Caco-2 (cell line): ENCODE data around the gene SSTR5. TPM values are rescaled to one million over a fixed set of nuclear protein-coding genes. Genes with fewer than 3 reads are reported as not detected.

Experiments used
- BruUV-seq: library from RNA; stranded (reverse); fragments of 400-500 nt; replicated peaks from 2 replicates; lab custom pipeline; 2021; lab: Mats Ljungman, UMichigan
- CTCF ChIA-PET: fragments of 300-600 bp; sonication (Branson Sonifier 250); formaldehyde crosslinking; loops from one replicate; lab custom pipeline; 2022; ENCODE audit warnings: antibody characterized with exemption; lab: Charles Lee
- POLR2A ChIA-PET: fragments of 300-600 bp; sonication (Branson Sonifier 250); formaldehyde crosslinking; loops from one replicate; lab custom pipeline; 2022; ENCODE audit warnings: antibody characterized with exemption; lab: Charles Lee
- DNase-seq, 2 experiments: peaks; one replicate each; pipeline versions ENCODE4 v3.0.0 to v3.0.0-alpha.2; 2020 to 2022
- H3K27me3 ChIP-seq: replicated peaks from 2 replicates; pipeline ENCODE4 v1.6.0; 2011; ENCODE audit warnings: low read length; ENCODE audit not compliant: control insufficient read depth, insufficient read depth
- H3K36me3 ChIP-seq: 2 replicates; pipeline ENCODE4 v1.5.1; 2011; ENCODE audit warnings: low read length; ENCODE audit not compliant: control insufficient read depth, insufficient read depth
- H3K4me1 ChIP-seq: fragments of 250-450 bp; sonication (Bioruptor Pico); 2 replicates; pipeline ENCODE4 v1.5.1; 2020; ENCODE audit warnings: mild to moderate bottlenecking
- H3K4me3 ChIP-seq: 2 replicates; pipeline ENCODE4 v1.5.1; 2011; ENCODE audit warnings: low read depth, mild to moderate bottlenecking, control low read depth, low read length
- H3K9me3 ChIP-seq: fragments of 250-450 bp; sonication (Bioruptor Pico); 2 replicates; pipeline ENCODE4 v1.5.1; 2020; ENCODE audit warnings: mild to moderate bottlenecking, moderate library complexity
- H3K27ac Mint-ChIP-seq: one replicate; pipeline ENCODE4 v1.8.0; 2022; ENCODE audit warnings: mixed read lengths; ENCODE audit not compliant: unreplicated experiment
- H3K27me3 Mint-ChIP-seq: one replicate; pipeline ENCODE4 v1.8.0; 2022; ENCODE audit warnings: mixed read lengths; ENCODE audit not compliant: insufficient read depth, unreplicated experiment
- H3K36me3 Mint-ChIP-seq: one replicate; pipeline ENCODE4 v1.8.0; 2022; ENCODE audit warnings: mild to moderate bottlenecking, mixed read lengths; ENCODE audit not compliant: insufficient read depth, unreplicated experiment
- H3K4me1 Mint-ChIP-seq: one replicate; pipeline ENCODE4 v1.8.0; 2022; ENCODE audit warnings: low read depth, mixed read lengths; ENCODE audit not compliant: unreplicated experiment
- H3K4me3 Mint-ChIP-seq: one replicate; pipeline ENCODE4 v1.8.0; 2022; ENCODE audit warnings: mild to moderate bottlenecking, moderate library complexity, mixed read lengths; ENCODE audit not compliant: unreplicated experiment
- H3K9me3 Mint-ChIP-seq: one replicate; pipeline ENCODE4 v1.8.0; 2022; ENCODE audit warnings: mixed read lengths; ENCODE audit not compliant: unreplicated experiment
- intact Hi-C: fragments of 100-400 bp; cut with micrococcal nuclease; formaldehyde crosslinking; loops from one replicate; pipeline ENCODE4 v1.10.0; 2022; ENCODE audit not compliant: unreplicated experiment
- total RNA-seq: library from RNA; stranded (reverse); gene quantifications from 2 replicates; pipeline ENCODE4 v1.2.3, GENCODE V29; 2022
- TF ChIP-seq, protein P1 (sequence below), 2 experiments: fragments of 200-600 bp in 1 of 2; IDR thresholded peaks; 1 replicate in 1 of 2; 2 replicates in 1 of 2; pipeline versions ENCODE4 v1.5.1 to v1.8.0; 2011 to 2022; ENCODE audit warnings: antibody characterized with exemption in 1 of 2, control low read depth in 1 of 2, inconsistent platforms in 1 of 2, low read depth in 1 of 2, low read length in 1 of 2, mild to moderate bottlenecking in 1 of 2, moderate library complexity in 1 of 2; ENCODE audit not compliant: insufficient read depth in 1 of 2, severe bottlenecking in 1 of 2, unreplicated experiment in 1 of 2

SSTR5 gene
- total RNA-seq, 1 experiment from 2014 or later: 0.23 TPM

DNA sequence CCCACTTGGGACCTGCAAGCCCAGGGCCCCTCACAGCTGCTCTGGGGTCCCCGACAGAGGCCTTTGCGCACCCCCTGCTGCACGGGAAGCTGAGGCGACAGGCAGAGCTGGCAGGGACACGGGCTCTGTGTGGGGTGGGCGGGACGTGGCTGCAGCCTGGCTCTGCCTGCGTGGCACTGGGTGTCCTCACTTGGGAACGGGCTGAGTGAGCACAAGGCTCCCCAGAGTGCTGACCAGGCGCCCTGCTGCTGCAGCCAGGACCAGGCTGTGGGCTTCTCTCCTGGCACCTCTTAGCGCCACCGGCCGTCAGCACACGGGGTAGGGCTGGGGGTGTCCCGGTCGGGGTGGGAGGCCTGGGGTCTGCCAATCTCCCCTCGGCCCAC, 16.9 kb downstream of the SSTR5 start:
- peaks cover 9% of the 10 kb centered on the region for H3K36me3 Mint-ChIP-seq
- peak overlapping the region; percentile 78 for H3K4me3 Mint-ChIP-seq
- Histone ChIP-seq H3K27me3 (no peaks in the 10 kb centered on the region), H3K36me3 (no peaks in the 10 kb centered on the region), H3K4me1 (peaks cover 30% of the 10 kb centered on the region), H3K4me3 (peak overlapping the region; percentile 16; the same call in 1 of the 2 replicates), H3K9me3 (peaks cover 3% of the 10 kb centered on the region; the same call in 1 of the 2 replicates)
- ChIA-PET CTCF (interaction anchor here (0.6 kb wide), 1 partner anchor 108 kb away, joined by 3 read pairs; no protein-coding TSS in a partner anchor), POLR2A (no interaction called here)
- TF ChIP-seq, protein P1, sequence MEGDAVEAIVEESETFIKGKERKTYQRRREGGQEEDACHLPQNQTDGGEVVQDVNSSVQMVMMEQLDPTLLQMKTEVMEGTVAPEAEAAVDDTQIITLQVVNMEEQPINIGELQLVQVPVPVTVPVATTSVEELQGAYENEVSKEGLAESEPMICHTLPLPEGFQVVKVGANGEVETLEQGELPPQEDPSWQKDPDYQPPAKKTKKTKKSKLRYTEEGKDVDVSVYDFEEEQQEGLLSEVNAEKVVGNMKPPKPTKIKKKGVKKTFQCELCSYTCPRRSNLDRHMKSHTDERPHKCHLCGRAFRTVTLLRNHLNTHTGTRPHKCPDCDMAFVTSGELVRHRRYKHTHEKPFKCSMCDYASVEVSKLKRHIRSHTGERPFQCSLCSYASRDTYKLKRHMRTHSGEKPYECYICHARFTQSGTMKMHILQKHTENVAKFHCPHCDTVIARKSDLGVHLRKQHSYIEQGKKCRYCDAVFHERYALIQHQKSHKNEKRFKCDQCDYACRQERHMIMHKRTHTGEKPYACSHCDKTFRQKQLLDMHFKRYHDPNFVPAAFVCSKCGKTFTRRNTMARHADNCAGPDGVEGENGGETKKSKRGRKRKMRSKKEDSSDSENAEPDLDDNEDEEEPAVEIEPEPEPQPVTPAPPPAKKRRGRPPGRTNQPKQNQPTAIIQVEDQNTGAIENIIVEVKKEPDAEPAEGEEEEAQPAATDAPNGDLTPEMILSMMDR (IDR thresholded peaks at IDR 0.05; ENCODE audit: insufficient read depth in 1 of 2, low read depth in 1 of 2, low read length in 1 of 2, severe bottlenecking in 1 of 2, unreplicated experiment in 1 of 2): no peak
- no peaks in the 10 kb centered on the region for H3K4me1 Mint-ChIP-seq
- no peak for DNase-seq
- peaks cover 9% of the 10 kb centered on the region for H3K9me3 Mint-ChIP-seq
- no TSS peak for BruUV-seq
- no peak overlapping the region for H3K27ac Mint-ChIP-seq
- H3K27me3 Mint-ChIP-seq: no peaks in the 10 kb centered on the region
- intact Hi-C loops: no loop called here

DNA sequence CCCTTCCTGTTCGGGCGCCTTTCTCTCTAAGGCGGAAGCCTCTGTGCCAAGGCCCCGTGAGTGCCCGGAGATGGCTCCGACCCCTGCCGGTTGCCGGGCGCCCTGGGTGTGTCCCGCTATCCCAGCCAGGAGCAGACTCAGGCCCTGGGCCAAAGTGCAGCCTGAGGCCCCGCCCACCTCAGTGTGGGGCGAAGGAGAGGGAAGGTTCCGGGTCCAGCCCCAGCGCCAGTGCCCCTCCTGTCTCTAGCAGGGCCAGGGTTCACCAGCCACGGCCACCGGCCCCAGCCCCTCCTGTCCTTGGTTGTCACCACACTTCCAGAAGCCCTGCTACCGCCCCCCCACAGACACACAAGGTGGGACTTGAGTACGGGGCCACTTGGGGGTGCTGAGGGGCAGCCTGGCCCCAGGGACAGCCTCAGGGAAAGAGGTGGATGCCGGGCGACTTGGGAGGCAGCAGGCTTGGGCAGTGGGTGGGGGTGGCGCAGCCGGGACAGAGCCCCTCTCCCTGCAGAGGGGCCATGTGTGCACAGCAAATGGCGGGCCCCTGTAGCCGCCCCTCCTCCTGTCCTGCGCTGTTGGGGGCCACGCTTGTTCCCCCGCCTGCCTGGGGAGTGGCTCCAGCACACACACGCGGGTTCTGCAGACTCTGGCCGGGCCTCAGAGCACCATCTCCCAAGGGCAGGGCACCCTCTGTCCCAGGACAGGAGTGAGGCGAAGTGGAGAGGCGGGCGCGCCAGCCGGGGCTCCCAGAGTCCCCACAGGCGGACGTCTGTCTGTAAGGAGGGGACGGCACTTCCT, 17.5 kb downstream of the SSTR5 start:
- H3K27me3 Mint-ChIP-seq: no peaks in the 10 kb centered on the region
- Histone ChIP-seq H3K4me3 (peak overlapping the region; percentile 55), H3K9me3 (peaks cover under 1% of the 10 kb centered on the region; the same call in 1 of the 2 replicates), H3K36me3 (no peaks in the 10 kb centered on the region), H3K27me3 (no peaks in the 10 kb centered on the region), H3K4me1 (peaks cover 30% of the 10 kb centered on the region)
- TF ChIP-seq, protein P1 (IDR thresholded peaks at IDR 0.05; ENCODE audit: insufficient read depth in 1 of 2, low read depth in 1 of 2, low read length in 1 of 2, severe bottlenecking in 1 of 2, unreplicated experiment in 1 of 2): peak; percentile 33 to 47
- H3K4me3 Mint-ChIP-seq: peak overlapping the region; percentile 78
- no peaks in the 10 kb centered on the region for H3K4me1 Mint-ChIP-seq
- peak; percentile 90 to 91 for DNase-seq
- intact Hi-C loops: no loop called here
- POLR2A ChIA-PET: no interaction called here
- peaks cover 9% of the 10 kb centered on the region for H3K36me3 Mint-ChIP-seq
- H3K9me3 Mint-ChIP-seq: peaks cover 9% of the 10 kb centered on the region
- no TSS peak for BruUV-seq
- CTCF ChIA-PET: interaction anchor here (1.1 kb wide), 1 partner anchor 32 kb away, joined by 3 read pairs; no protein-coding TSS in a partner anchor
- H3K27ac Mint-ChIP-seq: peak overlapping the region; percentile 50

DNA sequence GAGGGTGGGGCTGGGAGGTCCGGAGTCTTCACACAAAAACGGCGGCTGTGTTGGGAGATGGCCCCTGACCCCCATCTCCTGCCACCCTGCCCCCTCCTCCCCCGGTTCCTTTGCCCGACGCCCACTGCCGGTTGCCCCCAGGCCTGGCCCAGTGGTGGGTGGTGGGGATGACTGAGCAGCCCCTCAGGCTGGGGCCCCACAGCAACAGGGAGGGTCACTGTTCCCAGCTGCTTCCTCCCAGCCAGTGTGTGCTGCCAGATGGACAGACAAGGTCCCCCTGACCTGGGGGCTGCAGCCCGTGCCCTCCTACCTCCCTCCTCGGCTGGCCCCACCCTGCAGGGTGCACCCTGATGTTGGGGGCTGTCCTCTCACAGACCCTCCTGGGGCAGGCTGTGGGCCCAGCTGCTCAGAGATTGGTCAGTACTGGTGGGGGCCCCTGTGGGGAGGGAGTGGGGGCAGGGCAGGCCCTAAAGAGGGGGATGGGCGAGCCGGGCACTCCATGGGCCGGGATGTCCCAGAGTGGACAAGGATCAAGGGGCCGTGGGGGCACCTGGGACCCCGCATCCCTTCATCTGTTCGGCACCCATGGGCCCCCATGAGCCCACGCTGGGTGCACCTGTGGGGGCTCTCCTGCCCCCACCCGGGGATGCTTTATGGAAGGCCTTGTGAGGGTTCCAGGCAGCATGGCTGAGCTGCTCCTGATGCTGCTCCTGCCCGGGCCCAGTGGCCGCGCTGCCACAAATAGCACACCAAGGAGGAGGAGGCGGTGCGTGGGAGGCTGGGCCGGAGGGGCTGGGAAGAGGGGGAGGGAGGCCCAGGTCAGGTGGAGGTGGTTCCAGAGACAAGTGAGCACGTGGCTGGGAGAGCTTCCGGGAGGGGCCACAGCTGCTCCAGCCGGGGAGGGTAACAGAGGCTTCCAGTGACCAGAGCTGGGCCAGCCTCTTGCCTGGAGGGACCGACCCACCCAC, 18.4 kb downstream of the SSTR5 start:
- no peaks in the 10 kb centered on the region for H3K9me3 ChIP-seq
- H3K27me3 ChIP-seq: no peaks in the 10 kb centered on the region
- POLR2A ChIA-PET: no interaction called here
- Mint-ChIP-seq H3K9me3 (peaks cover under 1% of the 10 kb centered on the region), H3K27me3 (no peaks in the 10 kb centered on the region), H3K4me3 (peak overlapping the region; percentile 78), H3K36me3 (peaks cover 9% of the 10 kb centered on the region), H3K4me1 (no peaks in the 10 kb centered on the region), H3K27ac (peak overlapping the region; percentile 50)
- peak; percentile 54 to 90 for DNase-seq
- CTCF ChIA-PET: interaction anchor here (1.1 kb wide), 1 partner anchor 33 kb away, joined by 3 read pairs; no protein-coding TSS in a partner anchor
- TF ChIP-seq, protein P1 (IDR thresholded peaks at IDR 0.05; ENCODE audit: insufficient read depth in 1 of 2, low read depth in 1 of 2, low read length in 1 of 2, severe bottlenecking in 1 of 2, unreplicated experiment in 1 of 2): no peak
- peaks cover 30% of the 10 kb centered on the region for H3K4me1 ChIP-seq
- intact Hi-C loops: no loop called here
- H3K36me3 ChIP-seq: no peaks in the 10 kb centered on the region
- BruUV-seq: no TSS peak
- H3K4me3 ChIP-seq: peak overlapping the region; percentile 55
